ENCODE data around the gene CALN1. TPM values are rescaled to one million over a fixed set of nuclear protein-coding genes. Genes with fewer than 3 reads are reported as not detected.

Gene CALN1
- total RNA-seq, 1 experiment from 2014 or later: 0.05 TPM

DNA sequence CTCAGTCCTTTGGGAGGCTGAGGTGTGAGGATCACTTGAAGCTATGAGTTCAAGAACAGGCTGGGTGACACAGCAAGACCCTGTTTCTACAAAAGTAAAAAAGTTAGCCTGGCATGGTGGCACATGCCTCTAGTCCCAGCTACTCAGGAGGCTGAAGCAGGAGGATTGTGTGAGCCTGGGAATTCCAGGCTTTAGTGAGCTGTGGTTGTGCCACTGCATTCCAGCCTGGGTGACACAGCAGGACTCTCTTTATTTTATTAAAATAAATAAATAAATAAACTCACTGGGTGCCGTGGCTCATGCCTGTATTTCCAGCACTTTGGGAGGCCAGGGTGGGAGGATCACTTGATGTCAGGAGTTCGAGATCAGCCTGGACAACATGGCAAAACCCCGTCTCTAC lies 607.9 kb downstream of the CALN1 start:
- no peak for TF ChIP-seq SIN3A (IDR thresholded peaks at IDR 0.05; ENCODE audit: borderline replicate concordance, insufficient read depth, low read depth, low read length)
- TF ChIP-seq POLR2AphosphoS5 (IDR thresholded peaks at IDR 0.05; ENCODE audit: low read depth, low read length): no peak
- TF ChIP-seq, protein P1, sequence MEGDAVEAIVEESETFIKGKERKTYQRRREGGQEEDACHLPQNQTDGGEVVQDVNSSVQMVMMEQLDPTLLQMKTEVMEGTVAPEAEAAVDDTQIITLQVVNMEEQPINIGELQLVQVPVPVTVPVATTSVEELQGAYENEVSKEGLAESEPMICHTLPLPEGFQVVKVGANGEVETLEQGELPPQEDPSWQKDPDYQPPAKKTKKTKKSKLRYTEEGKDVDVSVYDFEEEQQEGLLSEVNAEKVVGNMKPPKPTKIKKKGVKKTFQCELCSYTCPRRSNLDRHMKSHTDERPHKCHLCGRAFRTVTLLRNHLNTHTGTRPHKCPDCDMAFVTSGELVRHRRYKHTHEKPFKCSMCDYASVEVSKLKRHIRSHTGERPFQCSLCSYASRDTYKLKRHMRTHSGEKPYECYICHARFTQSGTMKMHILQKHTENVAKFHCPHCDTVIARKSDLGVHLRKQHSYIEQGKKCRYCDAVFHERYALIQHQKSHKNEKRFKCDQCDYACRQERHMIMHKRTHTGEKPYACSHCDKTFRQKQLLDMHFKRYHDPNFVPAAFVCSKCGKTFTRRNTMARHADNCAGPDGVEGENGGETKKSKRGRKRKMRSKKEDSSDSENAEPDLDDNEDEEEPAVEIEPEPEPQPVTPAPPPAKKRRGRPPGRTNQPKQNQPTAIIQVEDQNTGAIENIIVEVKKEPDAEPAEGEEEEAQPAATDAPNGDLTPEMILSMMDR (IDR thresholded peaks at IDR 0.05): no peak
- TF ChIP-seq REST (IDR thresholded peaks at IDR 0.05; ENCODE audit: insufficient read depth in 1 of 2, low read depth in 2 of 2, low read length in 1 of 2): no peak
- no peak for TF ChIP-seq TCF7L2 (IDR thresholded peaks at IDR 0.05; ENCODE audit: low read depth, low read length)
- ATAC-seq (no peak), DNase-seq (ENCODE audit: low read depth, low spot score) (no peak)
- Histone ChIP-seq H3K27me3 (ENCODE audit: control insufficient read depth, insufficient read depth, low read length) (no peaks in the 10 kb centered on the region), H3K4me3 (ENCODE audit: low read depth in 2 of 2, low read length in 2 of 2) (no peak overlapping the region), H3K9me3 (ENCODE audit: control insufficient read depth, insufficient read depth, low read depth, low read length) (no peaks in the 10 kb centered on the region), H3K27ac (ENCODE audit: low read length) (no peak overlapping the region), H3K36me3 (ENCODE audit: control insufficient read depth, insufficient read depth, low read length) (no peaks in the 10 kb centered on the region), H3K4me1 (ENCODE audit: control insufficient read depth, insufficient read depth, low read length) (no peaks in the 10 kb centered on the region)
- intact Hi-C loops (cut with micrococcal nuclease; ENCODE audit: unreplicated experiment) (no loop called here), in situ Hi-C loops (cut with HindIII; ENCODE audit: low pct_unique_long_range_greater_than_20kb, low sequenced_read_pairs) (no loop called here)
- ChIA-PET POLR2A (no interaction called here), CTCF (no interaction called here)
- BruUV-seq (replicated peaks): no TSS peak

DNA sequence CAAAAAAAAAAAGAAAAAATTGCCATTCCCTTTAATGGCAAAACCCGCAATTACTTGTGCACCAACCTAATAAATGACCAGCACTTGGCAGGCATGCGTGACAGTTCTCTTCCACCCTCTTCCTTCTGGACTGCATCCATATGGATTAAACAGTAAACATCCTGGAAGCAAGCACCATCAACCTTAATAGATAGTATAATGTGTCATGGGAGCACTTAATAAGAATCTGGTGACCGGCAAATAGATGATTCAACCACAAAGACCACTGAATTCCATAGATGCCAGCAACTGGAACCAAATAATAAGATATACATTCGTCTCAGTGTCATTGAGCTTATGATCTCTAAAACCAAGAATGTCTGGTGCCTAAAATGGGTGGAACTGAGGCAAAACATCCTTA lies 610.2 kb downstream of the CALN1 start:
- Histone ChIP-seq H3K4me1 (ENCODE audit: control insufficient read depth, insufficient read depth, low read length) (no peaks in the 10 kb centered on the region), H3K36me3 (ENCODE audit: control insufficient read depth, insufficient read depth, low read length) (no peaks in the 10 kb centered on the region), H3K27me3 (ENCODE audit: control insufficient read depth, insufficient read depth, low read length) (no peaks in the 10 kb centered on the region), H3K27ac (ENCODE audit: low read length) (no peak overlapping the region), H3K9me3 (ENCODE audit: control insufficient read depth, insufficient read depth, low read depth, low read length) (no peaks in the 10 kb centered on the region), H3K4me3 (ENCODE audit: low read depth in 2 of 2, low read length in 2 of 2) (no peak overlapping the region)
- intact Hi-C loops (cut with micrococcal nuclease; ENCODE audit: unreplicated experiment): no loop called here
- TF ChIP-seq, protein P1 (IDR thresholded peaks at IDR 0.05): no peak
- TF ChIP-seq POLR2AphosphoS5 (IDR thresholded peaks at IDR 0.05; ENCODE audit: low read depth, low read length) (no peak), TCF7L2 (IDR thresholded peaks at IDR 0.05; ENCODE audit: low read depth, low read length) (no peak), SIN3A (IDR thresholded peaks at IDR 0.05; ENCODE audit: borderline replicate concordance, insufficient read depth, low read depth, low read length) (no peak), REST (IDR thresholded peaks at IDR 0.05; ENCODE audit: insufficient read depth in 1 of 2, low read depth in 2 of 2, low read length in 1 of 2) (no peak)
- ATAC-seq (no peak), DNase-seq (ENCODE audit: low read depth, low spot score) (no peak)
- CTCF ChIA-PET: no interaction called here
- in situ Hi-C loops (cut with HindIII; ENCODE audit: low pct_unique_long_range_greater_than_20kb, low sequenced_read_pairs): no loop called here
- no TSS peak for BruUV-seq (replicated peaks)
- POLR2A ChIA-PET: no interaction called here

Data from Panc1 (cell line).